ENCODE results near the gene RBM38.

DNA sequence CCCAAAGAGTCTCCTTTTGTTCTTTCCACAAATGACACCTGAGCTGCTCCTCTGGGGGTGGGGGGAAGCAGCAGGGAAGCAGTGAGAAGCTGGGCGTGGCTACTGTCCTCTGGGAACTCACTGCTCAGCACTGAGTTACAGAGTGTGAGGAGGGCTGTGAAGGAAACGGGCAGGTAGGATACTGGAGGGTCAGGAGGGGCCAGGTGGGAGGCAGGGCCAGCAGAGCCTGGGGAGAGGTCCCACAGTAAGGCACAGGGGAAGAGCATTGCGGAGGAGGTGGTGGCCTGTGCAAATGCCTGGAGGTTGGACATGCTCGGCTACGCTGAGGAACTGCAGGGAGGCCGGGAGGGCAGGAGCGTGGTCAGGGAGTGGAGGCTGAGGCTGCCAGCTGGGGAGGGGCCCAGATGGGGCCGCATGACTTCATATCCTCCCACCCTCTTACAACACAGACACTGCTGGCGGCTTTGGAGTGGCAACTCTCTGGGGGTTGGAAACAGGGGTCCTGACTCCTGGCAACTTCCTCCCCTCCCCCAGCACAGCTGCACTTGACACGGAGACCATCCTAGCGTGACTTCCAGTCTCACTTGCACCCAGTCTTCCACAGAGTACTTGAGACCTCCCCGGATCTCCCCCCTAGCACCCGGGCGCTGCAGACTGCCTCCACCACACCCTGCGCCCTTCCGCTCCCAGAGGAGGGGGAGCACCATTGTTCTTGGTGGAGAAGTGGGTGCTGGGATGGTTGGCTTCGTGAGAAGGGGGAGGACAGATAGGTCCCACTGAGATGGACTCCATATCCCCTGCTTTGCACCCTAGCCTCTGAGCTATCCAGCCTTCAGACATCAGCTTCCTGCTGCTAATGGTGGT lies 34.2 kb downstream of the RBM38 start:
- TF ChIP-seq POLR2A (IDR thresholded peaks at IDR 0.05) (no peak), CTCF (IDR thresholded peaks at IDR 0.05) (no peak)

Data from Peyer's patch (tissue), 4 donors.